ENCODE data around the gene FILIP1L. TPM values are rescaled to one million over a fixed set of nuclear protein-coding genes. Genes with fewer than 3 reads are reported as not detected.

The FILIP1L gene
- total and polyA plus RNA-seq, 2 of the 13 experiments (the other 11 are each of a cell fraction or from before 2014, with no cell fraction given): 8.1 to 187 TPM

DNA sequence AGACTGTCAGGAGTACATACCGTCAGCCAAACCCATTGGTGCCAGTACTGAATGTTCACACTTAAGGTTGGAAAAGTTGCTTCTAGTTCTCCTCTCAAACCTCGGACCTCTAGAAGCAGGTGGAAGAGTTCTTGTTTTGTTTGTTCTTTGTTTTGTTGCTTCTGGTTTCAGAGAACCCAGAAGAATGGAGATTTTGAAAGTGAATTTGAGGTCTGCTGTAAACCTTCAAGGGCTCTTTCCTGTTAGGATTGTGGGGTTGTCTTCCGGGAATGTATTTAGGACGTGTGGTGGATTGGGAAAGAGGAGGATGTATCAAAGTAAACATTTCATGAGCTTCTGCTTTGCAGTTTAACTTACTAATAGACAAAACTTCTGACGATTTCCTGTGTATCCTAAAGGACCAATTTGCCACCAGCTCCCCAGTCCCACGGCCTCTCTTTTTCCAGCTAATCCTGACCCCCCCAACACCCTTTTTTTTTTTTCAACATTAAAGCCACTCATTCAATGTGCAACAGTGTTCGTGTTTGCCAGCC is 50.3 kb downstream of the FILIP1L start (continued):
- peak; percentile 82 for TF ChIP-seq ZBTB43 (CRISPR knock-in tag; conservative IDR thresholded peaks at IDR 0.05)
- peak; percentile 52; the same call in 1 of the 2 replicates for TF ChIP-seq ZNF317 (CRISPR knock-in tag; IDR thresholded peaks at IDR 0.05)
- TF ChIP-seq KDM1A (CRISPR knock-in tag; IDR thresholded peaks at IDR 0.05): no peak
- no peak for TF ChIP-seq ZNF367 (CRISPR knock-in tag; IDR thresholded peaks at IDR 0.05; ENCODE audit: borderline replicate concordance)
- TF ChIP-seq, protein P1, sequence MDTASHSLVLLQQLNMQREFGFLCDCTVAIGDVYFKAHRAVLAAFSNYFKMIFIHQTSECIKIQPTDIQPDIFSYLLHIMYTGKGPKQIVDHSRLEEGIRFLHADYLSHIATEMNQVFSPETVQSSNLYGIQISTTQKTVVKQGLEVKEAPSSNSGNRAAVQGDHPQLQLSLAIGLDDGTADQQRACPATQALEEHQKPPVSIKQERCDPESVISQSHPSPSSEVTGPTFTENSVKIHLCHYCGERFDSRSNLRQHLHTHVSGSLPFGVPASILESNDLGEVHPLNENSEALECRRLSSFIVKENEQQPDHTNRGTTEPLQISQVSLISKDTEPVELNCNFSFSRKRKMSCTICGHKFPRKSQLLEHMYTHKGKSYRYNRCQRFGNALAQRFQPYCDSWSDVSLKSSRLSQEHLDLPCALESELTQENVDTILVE (CRISPR knock-in tag; IDR thresholded peaks at IDR 0.05): 0 out of 2 replicates have a peak, but pooled peaks have one; percentile 27
- TF ChIP-seq ATF7 (IDR thresholded peaks at IDR 0.05): no peak
- TF ChIP-seq ATF7 (CRISPR knock-in tag; IDR thresholded peaks at IDR 0.05): no peak
- TF ChIP-seq ZNF766 (CRISPR knock-in tag; IDR thresholded peaks at IDR 0.05; ENCODE audit: borderline replicate concordance): no peak
- TF ChIP-seq HOXA5 (CRISPR knock-in tag; IDR thresholded peaks at IDR 0.05): no peak
- TF ChIP-seq ZFP36L2 (CRISPR knock-in tag; IDR thresholded peaks at IDR 0.05): no peak
- no peak for TF ChIP-seq IRX3 (CRISPR knock-in tag; IDR thresholded peaks at IDR 0.05; ENCODE audit: borderline replicate concordance, low read depth)
- 0 out of 2 replicates have a peak, but pooled peaks have one; percentile 19 for TF ChIP-seq ZNF331 (CRISPR knock-in tag; IDR thresholded peaks at IDR 0.05)
- no peak for TF ChIP-seq ZNF3 (CRISPR knock-in tag; IDR thresholded peaks at IDR 0.05)
- TF ChIP-seq NFE2L1 (CRISPR knock-in tag; IDR thresholded peaks at IDR 0.05; ENCODE audit: borderline replicate concordance): no peak
- no peak for TF ChIP-seq RFXANK (CRISPR knock-in tag; IDR thresholded peaks at IDR 0.05)
- no peak for TF ChIP-seq ZNF296 (CRISPR knock-in tag; conservative IDR thresholded peaks at IDR 0.05)
- no peak for TF ChIP-seq GZF1 (CRISPR knock-in tag; IDR thresholded peaks at IDR 0.05)
- no peak for TF ChIP-seq BATF2 (CRISPR knock-in tag; IDR thresholded peaks at IDR 0.05)
- TF ChIP-seq NFKB2 (CRISPR knock-in tag; IDR thresholded peaks at IDR 0.05; ENCODE audit: borderline replicate concordance): no peak
- no peak for TF ChIP-seq KLF15 (CRISPR knock-in tag; IDR thresholded peaks at IDR 0.05; ENCODE audit: borderline replicate concordance)
- peak; percentile 79 for TF ChIP-seq PHF21A (CRISPR knock-in tag; IDR thresholded peaks at IDR 0.05)
- TF ChIP-seq ZNF615 (CRISPR knock-in tag; IDR thresholded peaks at IDR 0.05; ENCODE audit: borderline replicate concordance): no peak
- TF ChIP-seq, protein P2, sequence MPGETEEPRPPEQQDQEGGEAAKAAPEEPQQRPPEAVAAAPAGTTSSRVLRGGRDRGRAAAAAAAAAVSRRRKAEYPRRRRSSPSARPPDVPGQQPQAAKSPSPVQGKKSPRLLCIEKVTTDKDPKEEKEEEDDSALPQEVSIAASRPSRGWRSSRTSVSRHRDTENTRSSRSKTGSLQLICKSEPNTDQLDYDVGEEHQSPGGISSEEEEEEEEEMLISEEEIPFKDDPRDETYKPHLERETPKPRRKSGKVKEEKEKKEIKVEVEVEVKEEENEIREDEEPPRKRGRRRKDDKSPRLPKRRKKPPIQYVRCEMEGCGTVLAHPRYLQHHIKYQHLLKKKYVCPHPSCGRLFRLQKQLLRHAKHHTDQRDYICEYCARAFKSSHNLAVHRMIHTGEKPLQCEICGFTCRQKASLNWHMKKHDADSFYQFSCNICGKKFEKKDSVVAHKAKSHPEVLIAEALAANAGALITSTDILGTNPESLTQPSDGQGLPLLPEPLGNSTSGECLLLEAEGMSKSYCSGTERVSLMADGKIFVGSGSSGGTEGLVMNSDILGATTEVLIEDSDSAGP (CRISPR knock-in tag; IDR thresholded peaks at IDR 0.05; ENCODE audit: borderline replicate concordance): no peak
- no peak for TF ChIP-seq ZNF577 (CRISPR knock-in tag; IDR thresholded peaks at IDR 0.05; ENCODE audit: borderline replicate concordance, low read depth)
- TF ChIP-seq ZNF572 (CRISPR knock-in tag; IDR thresholded peaks at IDR 0.05): no peak
- TF ChIP-seq TBL1XR1 (IDR thresholded peaks at IDR 0.05; ENCODE audit: borderline replicate concordance, low read length, partially characterized antibody): no peak
- no peak for TF ChIP-seq ZNF232 (CRISPR knock-in tag; IDR thresholded peaks at IDR 0.05; ENCODE audit: borderline replicate concordance)
- no peak for TF ChIP-seq ZFY (CRISPR knock-in tag; IDR thresholded peaks at IDR 0.05)
- TF ChIP-seq ZNF746 (CRISPR knock-in tag; IDR thresholded peaks at IDR 0.05): no peak
- TF ChIP-seq ISL2 (CRISPR knock-in tag; IDR thresholded peaks at IDR 0.05): peak; percentile 97

Data from HepG2 (cell line).